Neural cell (in vitro differentiated cells): ENCODE data around the gene ZC3H14.

Experiments used
- CTCF ChIP-seq: fragments of 450-650 bp; IDR thresholded peaks from 2 replicates; pipeline ENCODE4 v1.5.1; 2014; ENCODE audit warnings: antibody characterized with exemption, mild to moderate bottlenecking, moderate library complexity; ENCODE audit not compliant: poor library complexity, severe bottlenecking
- EP300 ChIP-seq: fragments of 450-650 bp; conservative IDR thresholded peaks from 2 replicates; pipeline ENCODE4 v1.6.1; 2014; ENCODE audit warnings: antibody characterized with exemption, mild to moderate bottlenecking, moderate library complexity; ENCODE audit not compliant: poor library complexity, severe bottlenecking
- EZH2 ChIP-seq: fragments of 200-600, 300-800 bp; shearing (Covaris generic), sonication (generic); IDR thresholded peaks from 2 replicates; pipeline ENCODE4 v1.6.1; 2014; ENCODE audit warnings: antibody characterized with exemption, low read length, borderline replicate concordance, mild to moderate bottlenecking; ENCODE audit not compliant: insufficient read depth, poor library complexity, severe bottlenecking
- MXI1 ChIP-seq: fragments of 450-650 bp; conservative IDR thresholded peaks from 2 replicates; pipeline ENCODE4 v1.6.1; 2014; ENCODE audit warnings: antibody characterized with exemption, mild to moderate bottlenecking; ENCODE audit not compliant: poor library complexity, severe bottlenecking
- POLR2AphosphoS5 ChIP-seq: IDR thresholded peaks from 2 replicates; pipeline ENCODE4 v1.6.1; 2012
- RAD21 ChIP-seq: fragments of 450-650 bp; conservative IDR thresholded peaks from 2 replicates; pipeline ENCODE4 v1.6.1; 2014; ENCODE audit warnings: antibody characterized with exemption, mild to moderate bottlenecking, moderate library complexity
- REST ChIP-seq: IDR thresholded peaks from 2 replicates; pipeline ENCODE4 v1.6.1; 2012; ENCODE audit warnings: borderline replicate concordance
- SMC3 ChIP-seq: fragments of 450-650 bp; conservative IDR thresholded peaks from 2 replicates; pipeline ENCODE4 v1.6.1; 2014; ENCODE audit warnings: antibody characterized with exemption, mild to moderate bottlenecking, moderate library complexity; ENCODE audit not compliant: poor library complexity

DNA sequence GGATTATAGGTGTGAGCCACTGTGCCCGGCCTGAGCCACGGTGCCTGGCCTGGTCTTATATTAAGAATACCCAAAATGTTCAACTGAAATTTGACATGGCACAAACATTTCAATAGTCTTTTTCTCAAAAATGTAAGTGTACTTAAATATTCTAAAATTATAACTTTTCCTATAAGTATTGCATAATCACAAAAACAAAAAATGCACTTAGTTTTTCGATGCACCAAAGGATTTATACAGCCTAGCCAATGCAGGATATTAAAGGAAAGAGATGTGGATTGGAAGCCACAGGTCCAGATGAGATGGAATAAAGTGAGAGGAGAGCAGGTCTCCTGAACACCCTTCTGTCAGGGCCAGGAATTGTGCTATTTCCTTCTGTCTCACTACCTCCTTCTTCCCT is 62.8 kb downstream of the ZC3H14 start:
- TF ChIP-seq POLR2AphosphoS5 (no peak), RAD21 (no peak), CTCF (no peak), EP300 (no peak), MXI1 (no peak), EZH2 (no peak), SMC3 (no peak), REST (no peak)
